Measurements from ENCODE around the gene SHISAL2A.
A peak's percentile ranks its signal among the peaks of the same experiment; 100 is the strongest.

Gene SHISAL2A

DNA sequence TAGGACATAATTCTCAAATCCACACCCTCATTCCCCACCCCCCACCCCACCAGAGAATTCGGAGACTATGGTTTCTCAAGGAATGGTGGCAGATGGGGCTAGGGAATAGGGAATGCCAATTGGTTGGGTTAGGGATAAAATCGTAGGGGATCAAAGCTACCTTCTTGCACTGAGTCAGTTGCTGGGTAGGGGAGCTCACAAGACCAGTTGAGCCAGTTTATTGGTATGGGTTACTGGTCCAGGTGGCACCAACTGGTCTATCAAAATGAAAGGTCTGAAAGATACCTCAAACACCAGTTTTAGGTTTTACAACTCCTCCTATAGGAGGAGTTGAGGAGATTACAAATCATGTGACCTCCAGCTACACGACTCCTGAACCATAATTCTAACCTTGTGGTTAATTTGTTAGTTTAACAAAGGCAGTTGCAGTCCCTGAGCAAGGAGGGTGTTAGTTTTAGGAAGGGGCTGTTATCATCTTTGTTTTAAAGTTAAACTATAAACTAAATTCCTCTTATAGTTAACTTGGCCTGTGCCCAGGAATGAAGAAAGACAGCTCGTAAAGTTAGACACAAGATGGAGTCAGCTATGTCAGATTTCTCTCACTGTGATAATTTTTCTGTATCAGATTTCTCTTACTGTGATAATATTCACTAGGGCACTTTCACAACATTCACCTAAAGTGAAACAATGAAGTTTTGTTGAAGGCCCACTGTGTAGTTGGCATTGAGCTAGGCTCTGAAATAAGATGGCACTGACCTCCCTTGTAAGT, 2.5 kb downstream of the SHISAL2A start:
- TF ChIP-seq TAF1 (IDR thresholded peaks at IDR 0.05; ENCODE audit: low read depth, low read length) (no peak), PAX5 (IDR thresholded peaks at IDR 0.05; ENCODE audit: insufficient read depth, low read length, severe bottlenecking) (no peak)
- no peak for DNase-seq (ENCODE audit: insufficient read length, low spot score)
- peak; percentile 28 for FAIRE-seq

DNA sequence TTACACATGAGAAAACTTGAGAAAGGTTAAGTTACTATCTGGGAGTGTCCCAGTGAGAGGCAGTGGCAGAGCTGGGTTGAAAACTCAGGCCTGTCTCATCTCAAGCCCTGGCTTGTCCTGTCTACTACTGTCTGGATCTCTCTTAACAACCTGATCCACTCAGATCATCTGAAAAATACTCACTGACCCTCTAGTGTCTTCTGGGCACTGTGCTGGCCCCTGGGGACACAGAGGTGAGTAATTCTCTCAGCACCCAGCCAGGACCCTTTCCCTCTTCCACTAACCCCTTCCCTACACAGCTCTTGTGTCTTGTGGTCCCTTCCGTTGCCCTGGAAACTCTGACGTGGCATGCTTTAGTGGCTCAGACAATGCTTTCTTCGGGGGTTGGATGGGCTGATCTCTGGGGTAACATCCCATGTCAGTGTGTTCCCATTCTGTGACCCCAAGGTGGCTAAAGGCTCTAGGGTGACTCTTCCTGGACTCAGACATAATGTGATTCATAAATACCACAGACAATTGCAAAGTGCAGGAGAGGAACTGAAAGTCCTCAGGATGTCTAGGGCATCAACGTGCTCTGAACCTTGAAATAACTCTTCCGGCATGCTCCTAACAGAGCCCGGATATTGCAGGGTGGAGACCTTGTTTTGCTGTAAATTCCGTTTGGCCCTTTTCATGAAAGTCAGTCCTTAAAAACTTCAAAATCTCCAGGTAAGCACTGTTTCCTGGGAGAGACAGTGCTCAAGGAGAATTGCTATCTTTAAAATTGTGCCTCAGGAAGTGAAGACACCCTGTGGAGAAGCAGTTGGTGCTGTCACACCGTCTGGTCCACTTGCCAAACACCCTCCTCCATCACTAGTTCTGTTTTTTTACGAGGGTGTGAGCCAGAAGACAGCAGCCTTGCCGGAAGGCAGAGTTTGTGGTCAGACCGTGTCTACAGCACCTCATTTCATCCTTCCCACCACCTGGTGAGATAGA, 4.0 kb downstream of the SHISAL2A start:
- DNase-seq (ENCODE audit: insufficient read length, low spot score) (peak; percentile 46), FAIRE-seq (peak; percentile 97)
- TF ChIP-seq SPI1 (IDR thresholded peaks at IDR 0.05; ENCODE audit: low read depth, low read length) (peak; percentile 100), POU2F2 (IDR thresholded peaks at IDR 0.05; ENCODE audit: low read depth, low read length) (no peak; the same call in 1 of the 2 replicates), POLR2A (IDR thresholded peaks at IDR 0.05; ENCODE audit: low read depth, low read length) (no peak), TAF1 (IDR thresholded peaks at IDR 0.05; ENCODE audit: low read depth, low read length) (no peak), PAX5 (IDR thresholded peaks at IDR 0.05; ENCODE audit: insufficient read depth, low read length, severe bottlenecking) (peak; percentile 84), POLR2AphosphoS5 (IDR thresholded peaks at IDR 0.05; ENCODE audit: low read depth, low read length) (no peak)

DNA sequence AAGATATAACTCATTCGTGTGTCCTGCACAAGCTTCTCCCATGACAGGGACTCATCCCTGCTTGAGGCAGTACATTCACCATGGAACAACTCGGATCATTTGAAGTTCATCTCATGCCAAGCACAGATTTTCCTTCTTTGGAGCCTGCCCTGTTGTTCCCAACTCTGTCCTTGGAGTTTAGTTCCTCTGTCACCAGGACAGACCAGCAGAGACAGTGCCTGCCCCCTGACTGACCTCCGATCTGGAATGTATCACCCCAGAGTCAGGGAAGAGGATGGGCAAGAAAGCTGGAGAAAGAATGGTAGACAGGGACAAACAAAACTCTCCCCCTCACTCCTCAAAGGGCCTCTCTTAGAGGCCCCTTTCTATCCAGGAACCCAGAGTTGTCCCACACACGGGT, 5.0 kb downstream of the SHISAL2A start:
- TF ChIP-seq POLR2A (IDR thresholded peaks at IDR 0.05; ENCODE audit: low read depth, low read length) (no peak), TAF1 (IDR thresholded peaks at IDR 0.05; ENCODE audit: low read depth, low read length) (no peak), POU2F2 (IDR thresholded peaks at IDR 0.05; ENCODE audit: low read depth, low read length) (no peak), POLR2AphosphoS5 (IDR thresholded peaks at IDR 0.05; ENCODE audit: low read depth, low read length) (no peak), PAX5 (IDR thresholded peaks at IDR 0.05; ENCODE audit: insufficient read depth, low read length, severe bottlenecking) (no peak), SPI1 (IDR thresholded peaks at IDR 0.05; ENCODE audit: low read depth, low read length) (no peak)
- DNase-seq (ENCODE audit: insufficient read length, low spot score) = no peak
- no peak for FAIRE-seq

DNA sequence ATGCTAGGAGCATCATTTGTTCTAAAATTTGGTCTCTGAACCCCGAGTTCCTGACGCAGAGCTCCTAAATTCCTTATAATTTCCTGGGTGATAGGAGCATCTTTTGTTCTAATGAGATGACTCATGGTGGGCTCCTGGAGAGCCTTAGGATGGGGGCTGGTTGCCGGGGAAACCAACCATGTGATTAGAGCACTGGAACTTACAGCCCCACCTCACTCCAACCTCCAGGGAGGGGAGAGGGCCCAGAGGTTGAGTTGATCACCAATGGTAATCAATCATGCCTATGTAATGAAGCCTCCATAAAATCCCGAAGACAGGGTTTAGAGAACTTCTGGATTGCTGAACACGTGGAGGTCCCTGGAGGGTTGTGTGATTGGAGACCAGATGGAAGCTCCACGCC, 7.7 kb downstream of the SHISAL2A start:
- DNase-seq (ENCODE audit: insufficient read length, low spot score) (no peak), FAIRE-seq (no peak)
- TF ChIP-seq POU2F2 (IDR thresholded peaks at IDR 0.05; ENCODE audit: low read depth, low read length) (no peak), PAX5 (IDR thresholded peaks at IDR 0.05; ENCODE audit: insufficient read depth, low read length, severe bottlenecking) (no peak), TAF1 (IDR thresholded peaks at IDR 0.05; ENCODE audit: low read depth, low read length) (no peak), POLR2AphosphoS5 (IDR thresholded peaks at IDR 0.05; ENCODE audit: low read depth, low read length) (no peak), POLR2A (IDR thresholded peaks at IDR 0.05; ENCODE audit: low read depth, low read length) (no peak), SPI1 (IDR thresholded peaks at IDR 0.05; ENCODE audit: low read depth, low read length) (no peak)

DNA sequence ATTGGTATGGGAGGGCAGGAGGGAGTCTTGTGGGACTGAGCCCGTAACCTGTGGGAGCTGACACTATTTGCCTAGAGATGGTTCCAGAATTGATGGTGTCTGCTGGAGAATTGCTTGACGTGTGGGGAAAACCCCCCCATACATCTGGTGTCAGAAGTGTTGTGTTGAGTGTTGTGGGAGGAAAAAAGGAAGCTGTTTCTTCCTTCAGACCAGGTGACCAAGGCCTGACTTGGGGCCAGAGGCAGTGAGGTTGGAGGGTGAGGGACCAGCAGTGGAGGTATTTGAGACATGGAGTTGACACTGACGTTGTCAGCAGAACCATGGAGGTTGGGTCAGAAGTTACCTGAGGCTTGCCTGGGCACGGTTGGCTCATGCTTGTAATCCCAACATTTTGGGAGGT, 8.3 kb downstream of the SHISAL2A start:
- peak; percentile 69 for FAIRE-seq
- TF ChIP-seq PAX5 (IDR thresholded peaks at IDR 0.05; ENCODE audit: insufficient read depth, low read length, severe bottlenecking) = no peak
- TF ChIP-seq POLR2A (IDR thresholded peaks at IDR 0.05; ENCODE audit: low read depth, low read length) = no peak
- no peak for TF ChIP-seq SPI1 (IDR thresholded peaks at IDR 0.05; ENCODE audit: low read depth, low read length)
- no peak for TF ChIP-seq POLR2AphosphoS5 (IDR thresholded peaks at IDR 0.05; ENCODE audit: low read depth, low read length)
- DNase-seq (ENCODE audit: insufficient read length, low spot score) = no peak

DNA sequence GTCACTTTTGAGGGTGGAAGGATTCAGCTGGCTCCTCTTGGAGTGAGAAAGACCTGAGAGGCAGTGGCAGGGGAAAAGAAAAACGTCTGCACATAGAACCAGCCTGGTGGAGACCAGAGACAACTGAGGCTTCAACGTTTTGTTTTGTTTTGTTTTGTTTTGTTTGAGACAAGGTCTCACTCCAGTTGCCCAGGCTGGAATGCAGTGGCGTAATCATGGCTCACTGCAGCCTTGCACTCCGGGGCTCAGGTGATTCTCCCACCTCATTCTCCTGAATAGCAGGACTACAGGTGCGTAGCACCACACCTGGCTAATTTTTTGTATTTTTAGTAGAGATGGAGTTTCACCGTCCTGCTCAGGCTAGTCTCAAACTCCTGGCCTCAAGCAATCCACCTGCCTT, 12.3 kb downstream of the SHISAL2A start:
- TF ChIP-seq POU2F2 (IDR thresholded peaks at IDR 0.05; ENCODE audit: low read depth, low read length) (no peak), POLR2A (IDR thresholded peaks at IDR 0.05; ENCODE audit: low read depth, low read length) (no peak), POLR2AphosphoS5 (IDR thresholded peaks at IDR 0.05; ENCODE audit: low read depth, low read length) (no peak), SPI1 (IDR thresholded peaks at IDR 0.05; ENCODE audit: low read depth, low read length) (no peak), PAX5 (IDR thresholded peaks at IDR 0.05; ENCODE audit: insufficient read depth, low read length, severe bottlenecking) (no peak), TAF1 (IDR thresholded peaks at IDR 0.05; ENCODE audit: low read depth, low read length) (no peak)
- no peak for FAIRE-seq

DNA sequence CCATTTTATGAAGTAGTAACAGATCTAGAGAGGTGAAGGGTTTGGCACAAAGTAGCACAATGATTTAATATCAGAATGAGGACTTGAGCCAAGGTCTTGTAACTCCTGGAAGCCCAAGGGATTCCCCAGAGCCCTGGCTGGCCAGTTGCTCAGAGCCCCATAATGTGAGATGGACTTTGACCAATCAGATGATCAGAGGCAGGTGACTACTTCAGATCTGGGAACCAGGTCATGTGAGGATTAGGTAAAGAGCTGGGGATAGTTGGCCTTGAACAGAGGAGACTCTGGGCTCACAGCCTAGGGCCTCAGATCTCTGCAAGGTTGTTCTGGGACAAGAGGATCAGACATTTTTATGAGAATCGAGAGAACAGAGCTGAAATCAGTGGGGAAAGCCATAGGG, 18.9 kb downstream of the SHISAL2A start:
- DNase-seq (ENCODE audit: insufficient read length, low spot score) (no peak), FAIRE-seq (no peak)
- TF ChIP-seq POLR2A (IDR thresholded peaks at IDR 0.05; ENCODE audit: low read depth, low read length) = no peak
- TF ChIP-seq TAF1 (IDR thresholded peaks at IDR 0.05; ENCODE audit: low read depth, low read length) = no peak
- TF ChIP-seq POLR2AphosphoS5 (IDR thresholded peaks at IDR 0.05; ENCODE audit: low read depth, low read length) = no peak

More for the DNA sequence above, 12.3 kb downstream of the SHISAL2A start:
- DNase-seq (ENCODE audit: insufficient read length, low spot score) = no peak

DNA sequence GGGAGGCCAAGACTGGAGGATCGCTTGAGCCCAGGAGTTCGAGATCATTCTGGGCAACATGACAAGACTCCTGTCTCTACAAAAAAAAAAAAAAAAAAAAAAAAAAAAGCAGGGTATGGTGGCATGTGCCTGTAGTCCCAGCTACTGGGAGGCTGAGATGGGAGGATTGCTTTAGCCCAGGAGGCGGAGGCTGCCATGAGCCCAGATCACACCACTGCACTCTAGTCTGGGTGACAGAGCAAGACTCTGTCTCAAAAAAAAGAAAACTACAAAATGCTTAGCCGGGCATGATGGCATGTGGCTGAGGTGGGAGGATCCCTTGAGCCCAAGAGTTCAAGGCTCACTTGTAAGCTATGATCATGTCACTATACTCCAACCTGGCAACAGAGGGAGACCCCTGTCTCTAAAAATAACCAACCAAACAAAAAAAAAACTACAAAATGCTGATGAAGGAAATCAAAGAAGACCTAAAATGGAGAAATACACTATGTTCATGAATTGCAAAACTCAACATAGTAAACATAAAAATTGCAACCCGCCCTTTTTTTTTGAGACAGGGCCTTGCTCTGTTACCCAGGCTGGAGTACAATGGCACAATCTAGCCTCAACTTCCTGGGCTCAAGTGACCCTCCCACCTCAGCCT, 20.4 kb downstream of the SHISAL2A start:
- FAIRE-seq (no peak), DNase-seq (ENCODE audit: insufficient read length, low spot score) (no peak)
- TF ChIP-seq POU2F2 (IDR thresholded peaks at IDR 0.05; ENCODE audit: low read depth, low read length) (no peak), POLR2A (IDR thresholded peaks at IDR 0.05; ENCODE audit: low read depth, low read length) (no peak), SPI1 (IDR thresholded peaks at IDR 0.05; ENCODE audit: low read depth, low read length) (no peak), TAF1 (IDR thresholded peaks at IDR 0.05; ENCODE audit: low read depth, low read length) (no peak), PAX5 (IDR thresholded peaks at IDR 0.05; ENCODE audit: insufficient read depth, low read length, severe bottlenecking) (no peak), POLR2AphosphoS5 (IDR thresholded peaks at IDR 0.05; ENCODE audit: low read depth, low read length) (no peak)

DNA sequence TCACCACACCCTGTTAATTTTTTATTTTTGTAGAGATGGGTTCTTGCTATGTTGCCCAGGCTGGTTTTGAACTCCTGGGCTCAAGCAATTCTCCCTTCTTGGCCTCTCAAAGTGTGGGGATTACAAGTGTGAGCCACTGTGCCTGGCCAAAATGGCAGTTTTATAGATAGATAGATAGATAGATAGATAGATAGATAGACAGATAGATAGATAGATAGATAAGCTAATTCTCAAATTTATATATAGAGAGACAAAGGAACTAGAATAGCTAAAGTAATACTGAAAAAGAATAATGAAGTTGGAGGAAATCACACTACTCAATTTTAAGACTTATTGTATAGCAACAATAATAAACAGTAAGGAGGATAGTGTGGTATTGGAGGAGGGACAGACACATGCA, 21.1 kb downstream of the SHISAL2A start:
- DNase-seq (ENCODE audit: insufficient read length, low spot score) = no peak
- TF ChIP-seq POLR2A (IDR thresholded peaks at IDR 0.05; ENCODE audit: low read depth, low read length) (no peak), PAX5 (IDR thresholded peaks at IDR 0.05; ENCODE audit: insufficient read depth, low read length, severe bottlenecking) (no peak), TAF1 (IDR thresholded peaks at IDR 0.05; ENCODE audit: low read depth, low read length) (no peak), POU2F2 (IDR thresholded peaks at IDR 0.05; ENCODE audit: low read depth, low read length) (no peak), SPI1 (IDR thresholded peaks at IDR 0.05; ENCODE audit: low read depth, low read length) (no peak), POLR2AphosphoS5 (IDR thresholded peaks at IDR 0.05; ENCODE audit: low read depth, low read length) (no peak)
- FAIRE-seq = no peak

Data from GM12891 (cell line).